HG02852 (cell line): Measurements from ENCODE around the gene ZFAND3.

ENCODE experiments used
- ATAC-seq: cut with Tn5 transposase; IDR thresholded peaks from one replicate; pipeline ENCODE4 v1.9.1; 2021; ENCODE audit warnings: mild to moderate bottlenecking, moderate library complexity; ENCODE audit not compliant: unreplicated experiment

ZFAND3 gene

GRCh38 chr6:37965964-37966676 is 146.6 kb downstream of the ZFAND3 start:
- no peak for ATAC-seq

GRCh38 chr6:37966801-37967200 is 147.3 kb downstream of the ZFAND3 start:
- no peak for ATAC-seq

- ATAC-seq = no peak
These were observed 148.1 kb downstream of the ZFAND3 start for GRCh38 chr6:37967651-37968050.

- ATAC-seq = no peak
These were observed 151.7 kb downstream of the ZFAND3 start for GRCh38 chr6:37971266-37971665.

GRCh38 chr6:37971711-37972390 is 152.3 kb downstream of the ZFAND3 start:
- no peak for ATAC-seq

GRCh38 chr6:37972994-37973757 is 153.6 kb downstream of the ZFAND3 start:
- ATAC-seq = no peak

- ATAC-seq = no peak
These were observed 154.9 kb downstream of the ZFAND3 start for GRCh38 chr6:37974381-37974780.

GRCh38 chr6:37974943-37975342 is 155.4 kb downstream of the ZFAND3 start:
- no peak for ATAC-seq

GRCh38 chr6:37977715-37978114 is 158.2 kb downstream of the ZFAND3 start:
- ATAC-seq = no peak

- no peak for ATAC-seq
These were observed 160.1 kb downstream of the ZFAND3 start for GRCh38 chr6:37979392-37980221.

GRCh38 chr6:37980222-37980595 is 160.7 kb downstream of the ZFAND3 start:
- ATAC-seq = no peak

GRCh38 chr6:37981626-37982025 is 162.1 kb downstream of the ZFAND3 start:
- ATAC-seq = no peak

- no peak for ATAC-seq
These were observed 162.8 kb downstream of the ZFAND3 start for GRCh38 chr6:37982317-37982716.

- ATAC-seq = no peak
These were observed 164.4 kb downstream of the ZFAND3 start for GRCh38 chr6:37983720-37984501.

- ATAC-seq = no peak
These were observed 165.1 kb downstream of the ZFAND3 start for GRCh38 chr6:37984578-37984977.

GRCh38 chr6:37985355-37985754 is 165.8 kb downstream of the ZFAND3 start:
- ATAC-seq = no peak

- no peak for ATAC-seq
These were observed 167.5 kb downstream of the ZFAND3 start for GRCh38 chr6:37987018-37987417.

GRCh38 chr6:37987559-37987958 is 168.0 kb downstream of the ZFAND3 start:
- ATAC-seq = no peak

- no peak for ATAC-seq
These were observed 168.6 kb downstream of the ZFAND3 start for GRCh38 chr6:37988127-37988526.

GRCh38 chr6:37988696-37989095 is 169.2 kb downstream of the ZFAND3 start:
- no peak for ATAC-seq
